A549 (cell line): ENCODE measurements around the gene EMSY. TPM values are rescaled to one million over a fixed set of nuclear protein-coding genes. Genes with fewer than 3 reads are reported as not detected.

Experiments
- ATAC-seq, 2 experiments: fragments of 200-7000 bp in 1 of 2; fragments of >200 bp in 1 of 2; cut with Nextera tagmentation in 1 of 2; cut with Tn5 transposase in 1 of 2; 3 replicates each; pipeline versions ENCODE4 v1.8.0 to v1.9.1; 2018 to 2020; ENCODE audit warnings: mild to moderate bottlenecking in 1 of 2, moderate library complexity in 1 of 2
- CTCF ChIA-PET: fragments of 300-600 bp; sonication (Branson Sonifier 250); formaldehyde crosslinking; extraction: SDS; loops from one replicate; lab custom pipeline; 2021; ENCODE audit warnings: antibody characterized with exemption, inconsistent platforms; lab: Yijun Ruan, JAX
- POLR2A ChIA-PET: fragments of 350-600 bp; formaldehyde crosslinking; extraction: SDS; loops from one replicate; lab custom pipeline; 2021; ENCODE audit warnings: antibody characterized with exemption, inconsistent platforms; lab: Yijun Ruan, JAX
- DNase-seq, 2 experiments: peaks; one replicate each; pipeline versions ENCODE4 v3.0.0 to v3.0.0-alpha.2; 2011 to 2016; ENCODE audit warnings: low read depth in 1 of 2, low spot score in 1 of 2
- FAIRE-seq: peaks from 2 replicates; lab custom pipeline; 2011; peaks lifted over from hg19 to GRCh38; lab: Jason Lieb, UNC
- H3K27ac ChIP-seq, 2 experiments: fragments of >200 bp; sonication (Bioruptor Twin); formaldehyde crosslinking; 3 replicates each; pipeline ENCODE4 v1.5.1; 2016 to 2017
- H3K4me1 ChIP-seq: fragments of >200 bp; sonication (Bioruptor Twin); formaldehyde crosslinking; 3 replicates; pipeline ENCODE4 v1.6.1; 2016
- H3K4me2 ChIP-seq: fragments of >200 bp; sonication (Bioruptor Twin); formaldehyde crosslinking; 3 replicates; pipeline ENCODE4 v1.6.1; 2016
- H3K4me3 ChIP-seq: fragments of >200 bp; sonication (Bioruptor Twin); formaldehyde crosslinking; 3 replicates; pipeline ENCODE4 v1.5.1; 2016
- H3K9me3 ChIP-seq: fragments of >200 bp; sonication (Bioruptor Twin); formaldehyde crosslinking; 3 replicates; pipeline ENCODE4 v1.6.1; 2016
- BCL3 ChIP-seq: fragments of >200 bp; sonication (Bioruptor Twin); formaldehyde crosslinking; IDR thresholded peaks from 3 replicates; pipeline ENCODE4 v1.6.1; 2016
- BHLHE40 ChIP-seq: IDR thresholded peaks from 2 replicates; pipeline ENCODE4 v1.6.1; 2012; ENCODE audit warnings: low read depth, low read length, inconsistent platforms
- CBX2 ChIP-seq: fragments of 200-600 bp; sonication (generic); IDR thresholded peaks from 2 replicates; pipeline ENCODE4 v1.6.1; 2016; ENCODE audit warnings: low read depth, mild to moderate bottlenecking, borderline replicate concordance
- CBX8 ChIP-seq: fragments of 200-600 bp; sonication (generic); IDR thresholded peaks from 2 replicates; pipeline ENCODE4 v1.6.1; 2016
- CEBPB ChIP-seq, 2 experiments: fragments of >200 bp in 1 of 2; sonication (Bioruptor Twin) in 1 of 2; formaldehyde crosslinking in 1 of 2; IDR thresholded peaks; 2 replicates each; pipeline ENCODE4 v1.6.1; 2012 to 2016
- CHD4 ChIP-seq: fragments of 200-600 bp; sonication (generic); IDR thresholded peaks from 2 replicates; pipeline ENCODE4 v1.6.1; 2016; ENCODE audit warnings: antibody characterized with exemption, mild to moderate bottlenecking, borderline replicate concordance
- CTCF ChIP-seq: fragments of >200 bp; sonication (Bioruptor Twin); formaldehyde crosslinking; IDR thresholded peaks from 3 replicates; pipeline ENCODE4 v1.5.1; 2016
- EHF ChIP-seq: fragments of 250-450 bp; sonication (Bioruptor Pico); IDR thresholded peaks from 2 replicates; pipeline ENCODE4 v1.5.0; 2020; ENCODE audit warnings: mild to moderate bottlenecking
- EHMT2 ChIP-seq: fragments of 200-600 bp; sonication (generic); IDR thresholded peaks from 2 replicates; pipeline ENCODE4 v1.6.1; 2016; ENCODE audit warnings: antibody characterized with exemption, low read depth, mild to moderate bottlenecking, moderate library complexity
- GATA3 ChIP-seq: IDR thresholded peaks from 2 replicates; pipeline ENCODE4 v1.6.1; 2012; ENCODE audit warnings: borderline replicate concordance
- HEYL ChIP-seq: fragments of 250-450 bp; sonication (Bioruptor Pico); IDR thresholded peaks from 2 replicates; pipeline ENCODE4 v1.8.0; 2021; ENCODE audit warnings: mild to moderate bottlenecking, moderate library complexity
- HOXA7 ChIP-seq: fragments of 250-450 bp; sonication (Bioruptor Pico); IDR thresholded peaks from 2 replicates; pipeline ENCODE4 v1.5.0; 2020; ENCODE audit warnings: mild to moderate bottlenecking, moderate library complexity
- JUNB ChIP-seq: fragments of >200 bp; sonication (Bioruptor Twin); formaldehyde crosslinking; IDR thresholded peaks from 2 replicates; pipeline ENCODE4 v1.6.1; 2016
- KDM5A ChIP-seq: fragments of 200-600 bp; sonication (generic); IDR thresholded peaks from 2 replicates; pipeline ENCODE4 v1.6.1; 2016; ENCODE audit warnings: antibody characterized with exemption, mild to moderate bottlenecking
- MAFK ChIP-seq: fragments of 450-650 bp; IDR thresholded peaks from 2 replicates; pipeline ENCODE4 v1.6.1; 2014; ENCODE audit not compliant: partially characterized antibody
- NFE2L2 ChIP-seq: fragments of 150-350 bp; conservative IDR thresholded peaks from 2 replicates; pipeline ENCODE4 v1.6.1; 2014; ENCODE audit warnings: low read length
- POLR2A ChIP-seq: IDR thresholded peaks from 2 replicates; pipeline ENCODE4 v1.6.1; 2012; ENCODE audit warnings: mild to moderate bottlenecking, low read length
- RARB ChIP-seq: fragments of 250-450 bp; sonication (Bioruptor Pico); IDR thresholded peaks from 2 replicates; pipeline ENCODE4 v1.8.0; 2021; ENCODE audit warnings: mild to moderate bottlenecking, moderate library complexity
- REST ChIP-seq: fragments of 200-600 bp; sonication (generic); IDR thresholded peaks from 2 replicates; pipeline ENCODE4 v1.6.1; 2016; ENCODE audit warnings: antibody characterized with exemption, mild to moderate bottlenecking, moderate library complexity
- SMC3 ChIP-seq: fragments of >200 bp; sonication (Bioruptor Twin); formaldehyde crosslinking; IDR thresholded peaks from 3 replicates; pipeline ENCODE4 v1.6.1; 2018; ENCODE audit warnings: inconsistent platforms
- TP53 ChIP-seq: fragments of 250-450 bp; sonication (Bioruptor Pico); IDR thresholded peaks from 2 replicates; pipeline ENCODE4 v1.5.0; 2021; ENCODE audit warnings: mild to moderate bottlenecking, moderate library complexity
- ZFP36 ChIP-seq: fragments of 450-650 bp; IDR thresholded peaks from 2 replicates; pipeline ENCODE4 v1.6.1; 2014; ENCODE audit warnings: borderline replicate concordance; ENCODE audit not compliant: partially characterized antibody
- ZNF302 ChIP-seq: fragments of 250-450 bp; sonication (Bioruptor Pico); IDR thresholded peaks from 2 replicates; pipeline ENCODE4 v1.9.0; 2021; ENCODE audit warnings: inconsistent platforms, mild to moderate bottlenecking, moderate library complexity
- WGBS: methylation state at CpG from one replicate; pipeline ENCODE4 v1.1.6; 2017; ENCODE audit errors: missing lambda C conversion rate; 5-methylcytosine and 5-hydroxymethylcytosine counted together
- polyA plus RNA-seq, 4 experiments: library from polyadenylated mRNA; depleted of rRNA in 3 of 4; stranded (reverse); fragments of >200 nt; fragmentation: RNase III in 1 of 4; extraction: RNeasy Plus Mini Kit Qiagen cat#74134 plus additional on column Dnase treatment in 1 of 4; gene quantifications; 2 replicates in 3 of 4; 3 replicates in 1 of 4; pipeline ENCODE4 v1.2.3, GENCODE V29; 2011 to 2017
- TF ChIP-seq, protein P1 (sequence below): fragments of 250-450 bp; sonication (Bioruptor Pico); IDR thresholded peaks from 2 replicates; pipeline ENCODE4 v1.5.0; 2021; ENCODE audit warnings: mild to moderate bottlenecking, moderate library complexity, borderline replicate concordance
- TF ChIP-seq, protein P2 (sequence below): IDR thresholded peaks from 2 replicates; pipeline ENCODE4 v1.6.1; 2012; ENCODE audit warnings: low read depth, borderline replicate concordance

EMSY gene
- polyA plus RNA-seq, 2 of the 4 experiments (the other 2 are of a cell fraction) = 11.2 to 23.0 TPM

GRCh38 chr11:76526878-76527277 is 82.1 kb downstream of the EMSY start (continued):
- TF ChIP-seq REST = no peak
- TF ChIP-seq BHLHE40 = no peak
- no peak for TF ChIP-seq ZFP36
- TF ChIP-seq RARB (CRISPR knock-in tag) = no peak
- no peak for TF ChIP-seq EHF (CRISPR knock-in tag)
- no peak for TF ChIP-seq CTCF
- no peak for TF ChIP-seq NFE2L2
- no peak for TF ChIP-seq JUNB
- TF ChIP-seq, protein P1, sequence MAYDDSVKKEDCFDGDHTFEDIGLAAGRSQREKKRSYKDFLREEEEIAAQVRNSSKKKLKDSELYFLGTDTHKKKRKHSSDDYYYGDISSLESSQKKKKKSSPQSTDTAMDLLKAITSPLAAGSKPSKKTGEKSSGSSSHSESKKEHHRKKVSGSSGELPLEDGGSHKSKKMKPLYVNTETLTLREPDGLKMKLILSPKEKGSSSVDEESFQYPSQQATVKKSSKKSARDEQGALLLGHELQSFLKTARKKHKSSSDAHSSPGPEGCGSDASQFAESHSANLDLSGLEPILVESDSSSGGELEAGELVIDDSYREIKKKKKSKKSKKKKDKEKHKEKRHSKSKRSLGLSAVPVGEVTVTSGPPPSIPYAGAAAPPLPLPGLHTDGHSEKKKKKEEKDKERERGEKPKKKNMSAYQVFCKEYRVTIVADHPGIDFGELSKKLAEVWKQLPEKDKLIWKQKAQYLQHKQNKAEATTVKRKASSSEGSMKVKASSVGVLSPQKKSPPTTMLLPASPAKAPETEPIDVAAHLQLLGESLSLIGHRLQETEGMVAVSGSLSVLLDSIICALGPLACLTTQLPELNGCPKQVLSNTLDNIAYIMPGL = no peak
- no peak for TF ChIP-seq SMC3
- TF ChIP-seq, all 56 proteins: peak for 0

GRCh38 chr11:76542436-76542835 is 97.6 kb downstream of the EMSY start:
- DNase-seq (no peak), ATAC-seq (no peak), FAIRE-seq (no peak)
- Histone ChIP-seq H3K4me3 (no peak overlapping the region), H3K27ac (no peak overlapping the region), H3K4me2 (no peak overlapping the region), H3K4me1 (no peaks in the 10 kb centered on the region), H3K9me3 (no peaks in the 10 kb centered on the region)
- ChIA-PET POLR2A (no interaction called here), CTCF (no interaction called here)
- 61% methylated on average over 2 of the region's 2 CpGs for WGBS
- TF ChIP-seq TP53 (CRISPR knock-in tag) (no peak), CTCF (no peak), BHLHE40 (no peak), HEYL (CRISPR knock-in tag) (no peak), BCL3 (no peak), KDM5A (no peak), EHMT2 (no peak), JUNB (no peak), POLR2A (no peak), CBX2 (no peak), CEBPB (IDR thresholded peaks at IDR 0.05) (no peak), NFE2L2 (no peak), MAFK (no peak), CBX8 (no peak), CHD4 (no peak), HOXA7 (CRISPR knock-in tag) (no peak), ZNF302 (CRISPR knock-in tag) (no peak), GATA3 (no peak)
- TF ChIP-seq, protein P2, sequence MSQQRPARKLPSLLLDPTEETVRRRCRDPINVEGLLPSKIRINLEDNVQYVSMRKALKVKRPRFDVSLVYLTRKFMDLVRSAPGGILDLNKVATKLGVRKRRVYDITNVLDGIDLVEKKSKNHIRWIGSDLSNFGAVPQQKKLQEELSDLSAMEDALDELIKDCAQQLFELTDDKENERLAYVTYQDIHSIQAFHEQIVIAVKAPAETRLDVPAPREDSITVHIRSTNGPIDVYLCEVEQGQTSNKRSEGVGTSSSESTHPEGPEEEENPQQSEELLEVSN = no peak
- TF ChIP-seq, protein P1 = no peak
